Activated CD4-positive, alpha-beta T cell treated with anti-CD3 and anti-CD28 coated beads, Interleukin-2, amount 10 ng/mL, durations not matched to agents 24 days and 14 days (primary cell): ENCODE measurements around the gene PPP1R12C. TPM values are rescaled to one million over a fixed set of nuclear protein-coding genes. Genes with fewer than 3 reads are reported as not detected.
"Not testable (repeated sequence)": the region's sequence is repeated elsewhere in the genome, so short reads cannot be mapped to it uniquely, and the experiment has no call there.

Experiments
- DNase-seq: peaks from one replicate; pipeline ENCODE4 v3.0.0; 2022
- H3K27ac Mint-ChIP-seq: one replicate; pipeline ENCODE4 v1.8.0; 2022; ENCODE audit warnings: mild to moderate bottlenecking, mixed read lengths
- H3K27me3 Mint-ChIP-seq: one replicate; pipeline ENCODE4 v1.8.0; 2022; ENCODE audit warnings: mixed read lengths
- H3K36me3 Mint-ChIP-seq: one replicate; pipeline ENCODE4 v1.8.0; 2022; ENCODE audit warnings: low read depth, mild to moderate bottlenecking, mixed read lengths
- H3K4me1 Mint-ChIP-seq: one replicate; pipeline ENCODE4 v1.8.0; 2021; ENCODE audit warnings: mixed read lengths
- H3K4me3 Mint-ChIP-seq: one replicate; pipeline ENCODE4 v1.8.0; 2022; ENCODE audit warnings: mild to moderate bottlenecking, moderate library complexity, mixed read lengths
- H3K9me3 Mint-ChIP-seq: one replicate; pipeline ENCODE4 v1.8.0; 2021; ENCODE audit warnings: mixed read lengths
- intact Hi-C: fragments of 100-400 bp; cut with micrococcal nuclease; formaldehyde crosslinking; loops from one replicate; pipeline ENCODE4 v1.15.1; 2023
- total RNA-seq: library from RNA; stranded (reverse); gene quantifications from 2 replicates; pipeline ENCODE4 v1.2.3, GENCODE V29; 2022

The PPP1R12C gene
- total RNA-seq, 1 donor from 2014 or later = 104 TPM

DNA sequence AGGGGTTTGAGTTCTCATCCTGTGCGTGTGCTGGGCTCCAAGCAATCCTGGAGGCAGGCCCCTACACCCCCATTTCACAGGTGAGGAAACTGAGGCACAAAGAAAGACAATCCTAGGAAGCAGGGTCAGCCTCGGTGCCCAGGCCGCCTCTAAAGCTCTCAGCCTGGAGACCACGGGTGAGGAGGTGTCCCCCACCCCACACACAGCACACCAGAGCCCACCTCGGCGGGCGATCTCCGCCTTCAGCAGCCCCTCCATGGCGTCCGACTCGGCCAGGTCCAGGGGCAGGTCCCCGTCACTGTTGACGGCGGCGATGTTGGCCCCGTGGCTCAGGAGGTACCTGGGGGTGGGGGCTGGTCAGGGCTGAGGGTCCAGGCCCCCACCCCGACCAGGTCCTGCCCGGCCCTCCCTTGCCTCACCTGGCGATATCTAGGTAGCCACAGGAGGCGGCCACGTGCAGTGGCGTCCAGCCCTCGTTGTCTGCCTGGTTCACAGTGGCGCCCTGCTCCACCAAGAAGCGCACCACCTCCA is 5.1 kb downstream of the PPP1R12C start:
- Mint-ChIP-seq H3K9me3 (no peaks in the 10 kb centered on the region), H3K36me3 (peaks cover 26% of the 10 kb centered on the region), H3K27ac (no peak overlapping the region), H3K27me3 (no peaks in the 10 kb centered on the region), H3K4me1 (peaks cover 16% of the 10 kb centered on the region), H3K4me3 (no peak overlapping the region)
- intact Hi-C loops = no loop called here
- no peak for DNase-seq

DNA sequence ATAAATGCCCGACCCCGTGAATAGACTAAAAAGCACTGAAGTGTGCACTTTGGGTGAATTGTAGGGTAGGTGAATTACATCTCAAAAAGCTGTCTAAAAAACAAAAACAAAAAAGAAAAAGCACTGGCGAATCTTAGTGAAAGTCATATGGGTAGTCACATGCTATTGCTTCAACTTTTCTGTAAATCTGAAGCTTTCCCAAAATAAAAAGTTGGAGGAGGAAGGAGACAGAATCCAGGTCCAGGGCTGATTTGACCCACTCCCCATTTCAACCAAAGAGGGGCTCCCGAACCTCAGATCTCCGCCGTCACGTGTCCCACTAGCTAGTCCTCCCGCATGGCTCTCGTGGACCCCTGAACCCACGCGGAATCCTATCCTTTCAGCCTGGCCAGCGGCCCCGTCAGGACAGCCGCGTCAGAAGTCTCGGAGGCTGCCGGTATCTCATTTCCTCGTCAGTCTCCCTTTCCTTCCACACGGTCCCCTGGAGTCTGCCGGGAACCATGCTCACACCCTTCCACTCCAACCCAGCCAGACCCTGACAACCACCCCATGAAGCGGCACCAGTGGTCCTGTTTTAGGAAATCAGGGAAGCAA is 6.1 kb downstream of the PPP1R12C start:
- Mint-ChIP-seq H3K36me3 (peaks cover 31% of the 10 kb centered on the region), H3K27ac (no peak overlapping the region), H3K4me3 (no peak overlapping the region), H3K27me3 (no peaks in the 10 kb centered on the region), H3K4me1 (peaks cover 12% of the 10 kb centered on the region), H3K9me3 (no peaks in the 10 kb centered on the region)
- intact Hi-C loops = no loop called here
- no peak for DNase-seq

DNA sequence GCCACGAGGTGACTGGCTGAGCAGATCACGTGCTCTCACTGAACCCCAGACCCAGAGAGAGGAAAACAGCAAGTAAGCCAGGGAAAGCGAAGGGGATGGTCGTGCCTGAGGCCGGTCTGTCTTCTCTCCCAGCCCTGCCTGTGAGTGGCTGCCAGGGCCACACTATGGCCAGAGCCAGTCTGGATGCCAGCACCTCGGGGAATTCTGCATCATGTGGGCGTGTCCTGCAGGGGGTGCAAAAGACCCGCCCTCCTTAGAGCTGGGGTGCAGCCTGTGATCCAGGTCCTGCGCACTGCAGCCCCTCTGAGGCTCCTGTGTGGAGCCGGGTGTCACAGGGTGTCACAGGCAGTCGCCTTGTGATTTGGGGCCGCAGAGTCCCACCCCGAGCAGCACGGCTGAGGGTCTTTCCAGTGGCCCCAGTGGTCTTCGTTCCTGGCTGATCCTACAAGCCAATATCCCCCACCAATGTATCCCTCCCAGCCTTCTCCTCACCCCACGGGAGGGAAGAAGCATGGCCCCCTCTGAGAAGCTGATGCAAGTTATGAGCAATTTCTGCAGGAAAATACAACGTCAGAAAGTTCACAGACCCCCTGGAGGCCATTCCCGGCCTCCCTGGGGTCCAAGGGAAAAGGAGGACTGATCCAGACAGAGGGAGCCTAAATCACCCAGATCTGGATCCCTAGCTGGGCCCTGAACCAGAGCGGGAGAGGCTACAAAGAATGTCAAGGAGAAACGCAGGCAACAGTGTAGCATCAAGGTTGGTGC is 7.7 kb downstream of the PPP1R12C start:
- no peak for DNase-seq
- no peaks in the 10 kb centered on the region for H3K4me1 Mint-ChIP-seq
- peaks cover 39% of the 10 kb centered on the region for H3K36me3 Mint-ChIP-seq
- H3K27ac Mint-ChIP-seq = peak overlapping the region; percentile 60
- intact Hi-C loops = no loop called here
- no peaks in the 10 kb centered on the region for H3K9me3 Mint-ChIP-seq
- no peaks in the 10 kb centered on the region for H3K27me3 Mint-ChIP-seq
- H3K4me3 Mint-ChIP-seq = no peak overlapping the region

DNA sequence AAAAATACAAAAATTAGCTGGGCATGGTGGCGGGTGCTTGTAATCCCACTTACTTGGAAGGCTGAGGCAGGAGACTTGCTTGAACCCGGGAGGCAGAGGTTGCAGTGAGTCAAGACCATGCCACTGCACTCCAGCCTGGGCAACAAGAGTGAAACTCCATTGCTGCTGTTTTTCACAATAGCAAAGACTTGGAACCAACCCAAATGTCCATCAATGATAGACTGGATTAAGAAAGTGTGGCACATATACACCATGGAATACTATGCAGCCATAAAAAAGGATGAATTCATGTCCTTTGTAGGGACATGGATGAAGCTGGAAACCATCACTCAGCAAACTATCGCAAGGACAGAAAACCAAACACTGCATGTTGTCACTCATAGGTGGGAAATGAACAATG is 10.2 kb downstream of the PPP1R12C start:
- peaks cover 52% of the 10 kb centered on the region for H3K36me3 Mint-ChIP-seq
- H3K9me3 Mint-ChIP-seq, H3K4me3 Mint-ChIP-seq, DNase-seq, intact Hi-C loops, H3K27me3 Mint-ChIP-seq, H3K27ac Mint-ChIP-seq, H3K4me1 Mint-ChIP-seq: not testable (repeated sequence)

DNA sequence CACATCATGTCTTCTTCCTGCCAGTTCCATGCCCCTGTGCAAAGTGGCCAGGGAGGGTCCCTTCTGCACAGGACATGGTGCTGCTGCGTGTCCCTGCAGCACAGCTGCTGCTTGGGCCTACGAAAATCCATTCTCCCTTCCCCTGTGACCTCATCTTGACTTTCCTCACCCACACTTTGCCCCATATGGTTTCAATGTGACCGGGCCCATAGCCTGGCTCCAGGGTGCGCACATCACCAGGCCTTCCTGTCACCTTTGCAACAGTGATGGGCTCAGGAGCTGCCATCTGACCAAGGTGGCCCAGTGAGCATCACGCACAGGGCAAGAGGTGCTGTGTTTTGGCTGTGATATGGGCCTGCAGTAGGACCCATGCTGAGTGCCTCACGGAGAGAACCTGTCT is 10.8 kb downstream of the PPP1R12C start:
- Mint-ChIP-seq H3K27me3 (no peaks in the 10 kb centered on the region), H3K4me1 (no peaks in the 10 kb centered on the region), H3K9me3 (no peaks in the 10 kb centered on the region), H3K36me3 (peaks cover 55% of the 10 kb centered on the region), H3K4me3 (no peak overlapping the region), H3K27ac (no peak overlapping the region)
- intact Hi-C loops = no loop called here
- no peak for DNase-seq

DNA sequence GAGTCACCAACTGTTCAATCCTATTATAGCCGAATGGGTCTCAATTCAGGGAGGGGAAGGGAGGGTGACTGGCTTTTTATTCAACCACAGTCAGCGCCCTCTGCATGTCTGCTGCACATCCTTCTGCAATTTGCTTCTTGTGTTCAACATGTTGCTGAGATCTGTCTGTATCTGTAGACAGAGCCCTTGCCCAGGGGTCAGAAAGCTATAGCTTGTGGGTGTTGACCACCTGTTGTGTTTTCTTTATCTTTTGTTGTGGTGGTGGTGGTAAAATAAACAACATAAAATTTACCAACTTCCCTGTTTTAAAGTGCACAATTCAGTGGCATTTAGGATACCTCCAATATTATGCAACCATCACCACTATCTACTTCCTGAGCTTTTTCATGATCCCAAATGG is 12.2 kb downstream of the PPP1R12C start:
- no peaks in the 10 kb centered on the region for H3K4me1 Mint-ChIP-seq
- intact Hi-C loops = no loop called here
- H3K27me3 Mint-ChIP-seq = no peaks in the 10 kb centered on the region
- no peak overlapping the region for H3K4me3 Mint-ChIP-seq
- peaks cover 55% of the 10 kb centered on the region for H3K36me3 Mint-ChIP-seq
- no peak overlapping the region for H3K27ac Mint-ChIP-seq
- no peak for DNase-seq
- no peaks in the 10 kb centered on the region for H3K9me3 Mint-ChIP-seq

DNA sequence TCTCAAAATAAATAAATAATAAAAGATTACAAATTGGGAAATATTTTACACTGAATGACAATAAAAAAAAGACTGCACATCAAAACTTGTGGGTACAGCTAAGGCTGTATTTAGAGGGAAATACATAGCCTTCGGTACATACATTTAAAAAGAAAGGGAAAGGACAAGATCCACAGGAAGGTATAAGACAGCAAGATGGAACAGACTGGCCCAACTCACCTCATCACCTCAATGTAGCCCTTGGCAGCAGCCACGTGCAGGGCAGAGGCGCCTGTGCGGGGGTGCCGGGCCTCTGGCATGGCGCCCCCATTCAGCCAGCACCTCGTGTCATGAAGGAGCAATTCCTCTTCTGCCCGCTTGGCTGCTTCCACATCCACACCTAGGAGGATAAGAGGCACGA is 14.2 kb downstream of the PPP1R12C start:
- no peak overlapping the region for H3K4me3 Mint-ChIP-seq
- no peak overlapping the region for H3K27ac Mint-ChIP-seq
- no peaks in the 10 kb centered on the region for H3K27me3 Mint-ChIP-seq
- H3K36me3 Mint-ChIP-seq = peaks cover 44% of the 10 kb centered on the region
- H3K4me1 Mint-ChIP-seq = no peaks in the 10 kb centered on the region
- no peaks in the 10 kb centered on the region for H3K9me3 Mint-ChIP-seq
- DNase-seq = no peak
- intact Hi-C loops = no loop called here

DNA sequence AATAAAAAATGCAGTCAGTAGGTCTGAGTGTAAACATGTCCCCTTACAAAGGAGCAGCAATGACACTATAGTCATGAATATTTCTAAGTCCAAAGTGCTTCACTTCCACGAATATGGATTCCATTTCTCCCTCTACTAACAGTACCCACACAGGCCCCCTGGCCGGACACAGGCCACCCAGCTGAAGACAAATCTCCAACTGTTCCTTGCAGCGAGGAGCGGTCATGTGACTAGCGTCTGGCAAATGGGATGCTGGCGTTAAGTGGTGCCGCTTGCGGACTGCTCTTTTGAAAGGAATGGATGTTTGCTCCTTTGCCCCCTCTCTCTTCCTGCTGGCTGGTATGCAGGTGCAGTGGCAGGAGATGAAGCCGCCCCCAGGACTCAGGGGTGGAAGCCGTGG is 16.2 kb downstream of the PPP1R12C start:
- no peaks in the 10 kb centered on the region for H3K9me3 Mint-ChIP-seq
- H3K36me3 Mint-ChIP-seq = peaks cover 37% of the 10 kb centered on the region
- intact Hi-C loops = no loop called here
- H3K4me3 Mint-ChIP-seq = no peak overlapping the region
- no peaks in the 10 kb centered on the region for H3K27me3 Mint-ChIP-seq
- no peaks in the 10 kb centered on the region for H3K4me1 Mint-ChIP-seq
- no peak overlapping the region for H3K27ac Mint-ChIP-seq
- DNase-seq = no peak

DNA sequence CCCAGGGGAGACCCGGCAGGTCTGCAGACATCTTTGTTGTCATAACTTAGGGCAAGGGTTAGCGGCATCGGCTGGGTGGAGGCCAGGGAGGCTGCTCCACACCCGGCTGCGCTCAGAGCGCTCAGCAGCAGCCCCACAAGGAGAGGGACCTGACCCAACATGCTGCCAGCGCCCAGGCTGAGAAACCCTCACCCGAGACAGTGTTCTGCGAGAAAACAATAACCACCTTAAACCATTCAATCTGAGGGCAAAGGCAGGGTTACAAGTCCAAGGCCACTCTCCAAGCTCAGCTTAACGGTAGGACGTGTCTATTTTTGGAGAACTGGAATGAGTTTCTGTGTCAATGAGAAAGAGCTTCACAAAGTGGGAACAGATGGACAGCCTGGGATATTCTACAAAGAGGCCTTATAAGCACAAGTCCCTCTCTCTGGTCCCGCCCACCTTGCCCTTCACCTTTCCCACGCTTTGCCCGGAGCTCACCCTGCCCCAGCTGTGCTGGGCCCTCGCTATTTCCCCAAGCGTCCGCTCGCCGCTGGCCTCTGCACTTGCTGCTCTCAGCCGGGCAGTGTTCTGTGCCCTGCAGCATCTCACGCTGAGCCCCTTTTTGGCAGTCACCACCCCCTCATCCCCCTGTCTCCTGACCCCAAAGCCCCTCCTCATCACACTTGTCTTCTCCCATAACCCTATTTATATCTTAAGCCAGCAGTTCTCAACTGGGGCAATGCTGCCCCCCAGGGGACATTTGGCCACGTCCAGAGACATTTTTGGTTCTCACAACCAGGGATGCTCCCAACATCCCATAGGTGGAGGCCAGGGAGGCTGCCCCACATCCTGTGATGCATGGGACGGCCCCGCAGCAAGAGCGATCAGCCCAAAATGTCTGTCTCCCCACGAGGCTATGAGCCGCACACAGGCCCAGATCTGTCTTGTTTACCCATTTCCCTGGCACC is 17.6 kb downstream of the PPP1R12C start:
- no peaks in the 10 kb centered on the region for H3K9me3 Mint-ChIP-seq
- H3K4me3 Mint-ChIP-seq = no peak overlapping the region
- intact Hi-C loops = no loop called here
- no peak overlapping the region for H3K27ac Mint-ChIP-seq
- H3K4me1 Mint-ChIP-seq = no peaks in the 10 kb centered on the region
- H3K36me3 Mint-ChIP-seq = peaks cover 28% of the 10 kb centered on the region
- DNase-seq = no peak
- no peaks in the 10 kb centered on the region for H3K27me3 Mint-ChIP-seq

DNA sequence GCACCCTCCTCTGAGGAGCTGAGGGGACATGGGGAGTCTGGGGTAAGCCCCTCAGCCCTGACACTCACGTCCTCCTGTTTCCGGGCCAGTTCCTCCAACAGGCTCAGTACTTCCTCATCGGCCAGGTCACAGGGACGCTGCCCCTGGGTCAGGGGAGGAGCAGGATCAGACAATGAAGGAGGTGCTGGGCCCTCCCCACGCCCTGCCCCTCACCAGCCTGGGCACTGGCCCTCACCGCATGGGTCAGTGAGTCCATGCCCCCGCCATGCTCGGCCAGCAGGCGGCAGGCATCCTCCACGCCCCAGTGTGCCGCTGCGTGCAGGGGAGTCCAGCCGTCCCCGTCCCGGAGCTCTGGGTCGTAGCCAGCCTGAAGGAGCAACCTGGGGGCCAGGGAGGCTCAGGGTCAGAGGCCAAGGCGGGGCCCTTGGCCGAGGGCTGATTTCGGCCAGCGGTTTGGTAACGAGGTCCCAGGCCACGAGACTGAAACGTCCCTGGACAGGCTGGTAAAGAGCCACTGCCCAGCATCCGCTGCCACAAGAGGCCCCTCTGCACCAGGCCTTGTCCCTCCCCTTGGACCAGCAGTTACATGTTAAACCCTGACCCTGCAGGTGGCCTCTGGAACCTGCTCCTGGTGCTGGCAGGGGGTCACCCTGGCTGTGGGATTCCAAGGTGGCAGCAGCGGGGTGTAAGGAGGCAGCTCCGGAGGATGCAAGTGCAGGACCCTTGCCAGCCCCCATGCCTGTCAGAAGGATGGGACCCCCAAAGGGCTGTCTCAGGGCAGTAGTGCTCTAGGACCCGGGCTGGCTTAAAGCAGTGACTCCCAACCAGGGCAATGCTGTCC is 18.5 kb downstream of the PPP1R12C start:
- peaks cover 31% of the 10 kb centered on the region for H3K36me3 Mint-ChIP-seq
- H3K9me3 Mint-ChIP-seq = no peaks in the 10 kb centered on the region
- no peak for DNase-seq
- H3K27me3 Mint-ChIP-seq = no peaks in the 10 kb centered on the region
- H3K4me3 Mint-ChIP-seq = no peak overlapping the region
- intact Hi-C loops = no loop called here
- H3K27ac Mint-ChIP-seq = no peak overlapping the region
- no peaks in the 10 kb centered on the region for H3K4me1 Mint-ChIP-seq

DNA sequence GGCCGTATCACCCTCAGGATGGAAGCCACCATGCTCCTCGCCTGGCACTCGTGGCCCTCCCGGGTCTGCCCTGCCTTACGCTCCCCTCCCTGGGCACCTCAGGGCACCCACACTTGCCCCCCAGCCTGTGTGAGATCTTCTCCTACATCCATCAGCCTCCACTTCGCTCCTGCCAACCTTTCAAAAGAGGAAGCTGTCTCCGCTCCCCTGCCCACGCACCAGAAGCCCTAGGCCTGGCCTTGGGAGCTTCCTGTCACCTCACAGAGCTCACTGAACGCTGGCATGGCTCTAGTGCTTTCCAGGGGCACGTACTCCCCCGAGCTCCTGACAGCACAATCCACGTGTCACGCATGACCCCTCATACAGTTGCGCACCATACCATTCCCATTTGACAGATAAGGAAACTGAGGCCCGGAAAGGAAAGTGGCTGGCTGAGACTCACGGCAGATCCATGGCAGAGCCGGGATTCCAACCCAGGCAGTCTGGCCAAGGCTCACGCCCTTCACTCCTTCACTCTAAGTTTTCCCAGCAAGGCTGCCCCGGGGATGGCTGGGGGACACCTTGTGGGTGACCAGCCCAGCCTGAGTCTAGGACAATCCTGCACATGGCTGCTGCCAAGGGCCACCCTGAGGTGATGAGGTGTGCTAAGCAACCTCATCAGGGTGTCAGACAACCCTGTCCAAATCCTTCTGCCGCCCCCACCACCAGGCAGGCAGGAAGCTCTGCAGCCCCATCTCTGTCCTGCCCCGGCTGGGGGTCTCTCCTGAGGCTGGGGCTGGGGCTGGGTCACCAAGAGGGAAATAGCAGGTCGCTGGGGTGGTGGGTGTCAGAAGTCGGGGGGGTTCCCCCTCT is 19.3 kb downstream of the PPP1R12C start:
- H3K27me3 Mint-ChIP-seq = no peaks in the 10 kb centered on the region
- H3K4me3 Mint-ChIP-seq = no peak overlapping the region
- H3K27ac Mint-ChIP-seq = no peak overlapping the region

DNA sequence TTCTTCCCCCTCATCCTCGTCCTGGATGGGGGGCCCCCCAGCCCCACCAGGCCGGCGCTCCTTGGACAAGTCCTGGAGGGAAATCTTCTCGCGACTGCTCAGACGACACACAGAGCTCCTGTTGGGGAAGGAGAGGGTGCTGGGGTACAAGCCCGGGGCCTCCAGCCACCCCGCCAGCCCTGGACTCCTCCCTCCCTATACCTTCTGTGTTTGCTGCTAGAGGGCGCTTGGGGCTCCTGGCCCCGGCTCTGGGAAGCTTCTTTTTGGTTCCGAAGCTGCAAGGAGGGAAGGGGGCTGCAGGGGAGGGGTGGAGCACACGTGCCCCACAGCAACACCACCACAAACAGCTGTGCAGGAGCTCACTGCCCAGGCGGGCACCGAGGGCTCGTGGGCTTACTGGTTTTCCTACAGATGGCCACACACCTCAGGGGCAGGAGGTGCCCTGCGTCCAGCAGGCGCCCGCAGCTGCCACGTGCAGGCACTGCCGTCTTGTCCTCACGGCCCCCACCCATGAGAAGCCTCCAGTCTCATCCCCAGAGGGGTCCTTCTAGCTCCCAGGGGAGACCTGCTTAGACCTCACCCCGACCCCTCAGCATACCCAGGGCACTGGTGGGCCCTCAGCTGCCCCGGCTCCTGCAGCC is 21.3 kb downstream of the PPP1R12C start:
- no peaks in the 10 kb centered on the region for H3K27me3 Mint-ChIP-seq
- no peaks in the 10 kb centered on the region for H3K9me3 Mint-ChIP-seq
- no peak overlapping the region for H3K27ac Mint-ChIP-seq
- H3K36me3 Mint-ChIP-seq = peaks cover 13% of the 10 kb centered on the region
- intact Hi-C loops = no loop called here
- H3K4me1 Mint-ChIP-seq = no peaks in the 10 kb centered on the region
- DNase-seq = no peak
- no peak overlapping the region for H3K4me3 Mint-ChIP-seq

More for the DNA sequence above, 19.3 kb downstream of the PPP1R12C start:
- intact Hi-C loops = no loop called here
- H3K9me3 Mint-ChIP-seq = no peaks in the 10 kb centered on the region
- peaks cover 26% of the 10 kb centered on the region for H3K36me3 Mint-ChIP-seq
- DNase-seq = no peak
- no peaks in the 10 kb centered on the region for H3K4me1 Mint-ChIP-seq
